HEK293 (cell line): ENCODE data around the gene METTL17.
"Not testable (repeated sequence)": the region's sequence is repeated elsewhere in the genome, so short reads cannot be mapped to it uniquely, and the experiment has no call there.

ENCODE experiments used
- CTCF ChIA-PET: fragments of 350-600 bp; formaldehyde crosslinking; extraction: SDS; loops from one replicate; lab custom pipeline; 2021; ENCODE audit warnings: antibody characterized with exemption; lab: Yijun Ruan, JAX
- POLR2A ChIA-PET: fragments of 300-600 bp; formaldehyde crosslinking; extraction: SDS; loops from one replicate; lab custom pipeline; 2020; ENCODE audit warnings: antibody characterized with exemption, inconsistent platforms; lab: Yijun Ruan, JAX
- H3K27ac ChIP-seq: fragments of 200-500 bp; sonication (Bioruptor generic); 2 replicates; pipeline ENCODE4 v1.5.1; 2014; ENCODE audit warnings: low read depth, low read length, control low read depth, inconsistent platforms; ENCODE audit errors: extremely low read depth
- H3K36me3 ChIP-seq, 2 experiments: fragments of 200-500 bp in 1 of 2; sonication (Bioruptor generic) in 1 of 2; 1 replicate in 1 of 2; 2 replicates in 1 of 2; pipeline ENCODE4 v1.5.1; 2014 to 2017; ENCODE audit warnings: inconsistent platforms in 2 of 2, low read length in 2 of 2; ENCODE audit not compliant: control insufficient read depth in 2 of 2, insufficient read depth in 1 of 2
- H3K4me1 ChIP-seq: fragments of 200-500 bp; sonication (Bioruptor generic); 2 replicates; pipeline ENCODE4 v1.5.1; 2014; ENCODE audit warnings: mild to moderate bottlenecking, low read length, inconsistent platforms; ENCODE audit not compliant: control insufficient read depth, insufficient read depth
- H3K4me3 ChIP-seq: 2 replicates; pipeline ENCODE4 v1.5.1; 2011; ENCODE audit warnings: low read depth, mild to moderate bottlenecking, control low read depth, low read length, moderate library complexity
- H3K9me3 ChIP-seq: fragments of 200-500 bp; sonication (Bioruptor generic); 2 replicates; pipeline ENCODE4 v1.5.1; 2014; ENCODE audit warnings: low read depth, low read length, inconsistent platforms; ENCODE audit not compliant: control insufficient read depth, insufficient read depth
- BCL11A ChIP-seq: fragments of 450-650 bp; formaldehyde crosslinking; IDR thresholded peaks from 2 replicates; pipeline ENCODE4 v1.5.1; 2016; ENCODE audit warnings: low read depth, missing biosample characterization, missing genetic modification characterization
- CTCF ChIP-seq: fragments of 450-650 bp; formaldehyde crosslinking; IDR thresholded peaks from 2 replicates; pipeline ENCODE4 v1.5.1; 2016; ENCODE audit warnings: missing biosample characterization, missing genetic modification characterization
- HOXA7 ChIP-seq: sonication (generic); formaldehyde crosslinking; IDR thresholded peaks from 2 replicates; pipeline ENCODE4 v1.8.1; 2022; ENCODE audit warnings: missing genetic modification reagents, borderline replicate concordance
- KLF8 ChIP-seq: fragments of 450-650 bp; formaldehyde crosslinking; IDR thresholded peaks from 2 replicates; pipeline ENCODE4 v1.5.1; 2016; ENCODE audit warnings: missing biosample characterization, missing genetic modification characterization
- REST ChIP-seq: fragments of 450-650 bp; formaldehyde crosslinking; IDR thresholded peaks from 2 replicates; pipeline ENCODE4 v1.5.1; 2016; ENCODE audit warnings: missing biosample characterization, missing genetic modification characterization
- ZFP37 ChIP-seq: fragments of 450-650 bp; formaldehyde crosslinking; IDR thresholded peaks from 2 replicates; pipeline ENCODE4 v1.5.1; 2016; ENCODE audit warnings: missing biosample characterization, missing genetic modification characterization
- ZNF175 ChIP-seq: fragments of 450-650 bp; formaldehyde crosslinking; IDR thresholded peaks from 2 replicates; pipeline ENCODE4 v1.5.1; 2016; ENCODE audit warnings: missing biosample characterization, missing genetic modification characterization
- ZNF341 ChIP-seq: fragments of 450-650 bp; formaldehyde crosslinking; IDR thresholded peaks from 2 replicates; pipeline ENCODE4; 2016; ENCODE audit warnings: low read depth, missing biosample characterization, missing genetic modification characterization
- ZNF549 ChIP-seq: fragments of 450-650 bp; IDR thresholded peaks from 2 replicates; pipeline ENCODE4 v1.5.1; 2018; ENCODE audit warnings: missing biosample characterization, missing genetic modification characterization, mild to moderate bottlenecking, inconsistent platforms, moderate library complexity
- ZNF561 ChIP-seq: fragments of 450-650 bp; IDR thresholded peaks from 2 replicates; pipeline ENCODE4 v1.5.1; 2018; ENCODE audit warnings: missing biosample characterization, missing genetic modification characterization, borderline replicate concordance
- ZNF654 ChIP-seq: fragments of 450-650 bp; formaldehyde crosslinking; IDR thresholded peaks from 2 replicates; pipeline ENCODE4 v1.5.1; 2016; ENCODE audit warnings: low read depth, missing biosample characterization, missing genetic modification characterization
- ZNF707 ChIP-seq: fragments of 450-650 bp; formaldehyde crosslinking; IDR thresholded peaks from 2 replicates; pipeline ENCODE4 v1.5.1; 2016; ENCODE audit warnings: missing biosample characterization, missing genetic modification characterization

METTL17 gene

GRCh38 chr14:21039585-21040369 lies 50.0 kb downstream of the METTL17 start:
- CTCF ChIA-PET: interaction anchor here (0.6 to 7.0 kb wide), 33 partner anchors 8 to 360 kb away, joined by 3 to 206 read pairs (median 5); partner anchors contain the start of genes RNASE8 and SLC39A2
- no peaks in the 10 kb centered on the region for H3K9me3 ChIP-seq
- POLR2A ChIA-PET: interaction anchor here (1.0 to 2.8 kb wide), 3 partner anchors 11 to 32 kb away, joined by 3 to 15 read pairs (median 5); no protein-coding TSS in a partner anchor
- H3K4me3 ChIP-seq: no peak overlapping the region
- no peak overlapping the region for H3K27ac ChIP-seq
- no peaks in the 10 kb centered on the region for H3K4me1 ChIP-seq
- no peaks in the 10 kb centered on the region for H3K36me3 ChIP-seq
- TF ChIP-seq ZNF707: no peak
- TF ChIP-seq ZNF654 (tag by site-specific recombination): peak; percentile 77
- TF ChIP-seq HOXA7 (CRISPR knock-in tag): no peak
- no peak for TF ChIP-seq ZFP37 (tag by site-specific recombination)
- peak; percentile 64; the same call in 1 of the 2 replicates for TF ChIP-seq REST (tag by site-specific recombination)
- 0 out of 2 replicates have a peak, but pooled peaks have one; percentile 17 for TF ChIP-seq ZNF341 (tag by site-specific recombination)
- TF ChIP-seq ZNF175 (tag by site-specific recombination): no peak
- no peak for TF ChIP-seq BCL11A (tag by site-specific recombination)
- peak; percentile 67 for TF ChIP-seq CTCF

GRCh38 chr14:21040370-21040925 lies 50.7 kb downstream of the METTL17 start:
- POLR2A ChIA-PET: interaction anchor here (1.0 to 2.8 kb wide), 3 partner anchors 12 to 31 kb away, joined by 3 to 15 read pairs (median 5); no protein-coding TSS in a partner anchor
- Histone ChIP-seq H3K4me3 (no peak overlapping the region), H3K27ac (no peak overlapping the region), H3K36me3 (no peaks in the 10 kb centered on the region), H3K9me3 (no peaks in the 10 kb centered on the region), H3K4me1 (no peaks in the 10 kb centered on the region)
- CTCF ChIA-PET: interaction anchor here (0.6 to 7.0 kb wide), 31 partner anchors 8 to 360 kb away, joined by 3 to 206 read pairs (median 5); partner anchors contain the start of genes RNASE8 and SLC39A2
- TF ChIP-seq KLF8 (tag by site-specific recombination) (no peak), ZNF561 (tag by site-specific recombination) (no peak), ZNF549 (tag by site-specific recombination) (peak; percentile 90; the same call in 1 of the 2 replicates)

- not testable (repeated sequence) for H3K4me1 ChIP-seq, H3K4me3 ChIP-seq, H3K36me3 ChIP-seq, H3K27ac ChIP-seq, H3K9me3 ChIP-seq
- POLR2A ChIA-PET: interaction anchor here (1.2 to 2.8 kb wide), 2 partner anchors 13 to 26 kb away, joined by 3 to 15 read pairs; no protein-coding TSS in a partner anchor
- CTCF ChIA-PET: interaction anchor here (0.6 to 7.0 kb wide), 21 partner anchors 9 to 350 kb away, joined by 3 to 206 read pairs (median 8); partner anchors contain the start of genes RNASE8 and SLC39A2
Measured at GRCh38 chr14:21040941-21041340, 51.2 kb downstream of the METTL17 start.
